Testis (tissue), 2 donors: Measurements from ENCODE around the gene BLOC1S6.

ENCODE experiments used
- CTCF ChIP-seq, 3 experiments: fragments of 450-650 bp in 2 of 3; fragments of 200-600 bp in 1 of 3; sonication (generic) in 1 of 3; IDR thresholded peaks; one replicate each; pipeline ENCODE4 v1.5.1; 2016 to 2019; ENCODE audit warnings: antibody characterized with exemption in 3 of 3, mild to moderate bottlenecking in 2 of 3, moderate library complexity in 1 of 3
- POLR2A ChIP-seq: fragments of 450-650 bp; IDR thresholded peaks from one replicate; pipeline ENCODE4 v1.6.1; 2017; ENCODE audit warnings: antibody characterized with exemption, mild to moderate bottlenecking, moderate library complexity

GRCh38 chr15:45637141-45637540 is 50.0 kb downstream of the BLOC1S6 start:
- TF ChIP-seq CTCF (IDR thresholded peaks at IDR 0.05) (no peak), POLR2A (no peak)
